GM12878 (cell line): ENCODE measurements around the gene SHC1. TPM values are rescaled to one million over a fixed set of nuclear protein-coding genes. Genes with fewer than 3 reads are reported as not detected.

Experiments used
- ATAC-seq: fragments of 200-7000 bp; cut with Tn5 transposase; 3 replicates; pipeline ENCODE4 v1.9.1; 2020; ENCODE audit warnings: mild to moderate bottlenecking, moderate library complexity
- BruUV-seq: library from RNA; stranded (reverse); fragments of 400-500 nt; replicated peaks from 2 replicates; lab custom pipeline; 2021; lab: Mats Ljungman, UMichigan
- CTCF ChIA-PET: fragments of 300-600 bp; sonication (Branson Sonifier 250); formaldehyde crosslinking; extraction: SDS; loops from one replicate; lab custom pipeline; 2021; ENCODE audit warnings: inconsistent platforms; lab: Yijun Ruan, JAX
- POLR2A ChIA-PET: fragments of 350-600 bp; formaldehyde crosslinking; extraction: SDS; loops from one replicate; lab custom pipeline; 2021; ENCODE audit warnings: inconsistent platforms; lab: Charles Lee
- RAD21 ChIA-PET: fragments of 300-600 bp; sonication (Branson Sonifier 250); formaldehyde crosslinking; loops from one replicate; lab custom pipeline; 2023; ENCODE audit warnings: antibody characterized with exemption; ENCODE audit not compliant: unreplicated experiment; lab: Charles Lee
- SMC1A ChIA-PET: fragments of 300-600 bp; sonication (Branson Sonifier 250); formaldehyde crosslinking; loops from one replicate; lab custom pipeline; 2023; ENCODE audit not compliant: unreplicated experiment, uncharacterized antibody; lab: Charles Lee
- DNase-seq: peaks from one replicate; pipeline ENCODE4 v3.0.0-alpha.2; 2011; ENCODE audit warnings: low read depth, low spot score
- FAIRE-seq: peaks from 3 replicates; lab custom pipeline; 2011; peaks lifted over from hg19 to GRCh38; lab: Jason Lieb, UNC
- H2AFZ ChIP-seq: 2 replicates; pipeline ENCODE4 v1.6.0; 2011; ENCODE audit warnings: low read depth, low read length, control low read depth; ENCODE audit not compliant: control insufficient read depth
- H3K27ac ChIP-seq: 2 replicates; pipeline ENCODE4 v1.5.1; 2011; ENCODE audit warnings: control low read depth; ENCODE audit not compliant: control insufficient read depth, insufficient read depth
- H3K27me3 ChIP-seq, 2 experiments: replicated peaks in 1 of 2; 2 replicates each; pipeline versions ENCODE4 v1.6.0 to v1.6.1; 2011; ENCODE audit warnings: low read length in 1 of 2; ENCODE audit not compliant: control insufficient read depth in 2 of 2, insufficient read depth in 2 of 2
- H3K36me3 ChIP-seq, 2 experiments: 2 replicates each; pipeline ENCODE4 v1.5.1; 2011; ENCODE audit warnings: low read length in 1 of 2; ENCODE audit not compliant: control insufficient read depth in 2 of 2, insufficient read depth in 2 of 2
- H3K4me1 ChIP-seq: 2 replicates; pipeline ENCODE4 v1.6.1; 2011; ENCODE audit warnings: mild to moderate bottlenecking, low read length, moderate library complexity, mixed read lengths; ENCODE audit not compliant: control insufficient read depth, insufficient read depth
- H3K4me2 ChIP-seq: 2 replicates; pipeline ENCODE4 v1.6.0; 2011; ENCODE audit warnings: control low read depth; ENCODE audit not compliant: control insufficient read depth, insufficient read depth
- H3K4me3 ChIP-seq: fragments of 200-600 bp; sonication (generic); 2 replicates; pipeline ENCODE4 v1.5.1; 2016
- H3K79me2 ChIP-seq: 2 replicates; pipeline ENCODE4 v1.6.0; 2011; ENCODE audit warnings: low read length; ENCODE audit not compliant: control insufficient read depth, insufficient read depth
- H3K9ac ChIP-seq: 2 replicates; pipeline ENCODE4 v1.8.0; 2011; ENCODE audit warnings: low read length, control low read depth, mixed read lengths; ENCODE audit not compliant: control insufficient read depth, insufficient read depth
- H3K9me3 ChIP-seq: replicated peaks from 3 replicates; pipeline ENCODE4 v1.5.1; 2011; ENCODE audit warnings: mild to moderate bottlenecking, low read length; ENCODE audit not compliant: control insufficient read depth, insufficient read depth
- H4K20me1 ChIP-seq: 2 replicates; pipeline ENCODE4 v1.6.0; 2011; ENCODE audit not compliant: control insufficient read depth, insufficient read depth
- ASH2L ChIP-seq: fragments of 300-600, 200-600 bp; sonication (generic); IDR thresholded peaks from 2 replicates; pipeline ENCODE4 v1.6.1; 2017; ENCODE audit warnings: low read depth, mild to moderate bottlenecking, borderline replicate concordance
- ATF7 ChIP-seq: fragments of 450-650 bp; IDR thresholded peaks from 2 replicates; pipeline ENCODE4 v1.6.1; 2016; ENCODE audit warnings: low read depth, mild to moderate bottlenecking
- BRCA1 ChIP-seq: IDR thresholded peaks from 2 replicates; pipeline ENCODE4 v1.6.1; 2011; ENCODE audit warnings: low read depth, low read length, improper control_type of control experiment
- CHD1 ChIP-seq: IDR thresholded peaks from 2 replicates; pipeline ENCODE4 v1.6.1; 2012; ENCODE audit warnings: low read depth, low read length, improper control_type of control experiment
- JUNB ChIP-seq: IDR thresholded peaks from 2 replicates; pipeline ENCODE4 v1.6.1; 2016; ENCODE audit warnings: antibody characterized with exemption, mild to moderate bottlenecking
- PML ChIP-seq: IDR thresholded peaks from 2 replicates; pipeline ENCODE4 v1.6.1; 2012; ENCODE audit warnings: low read length, inconsistent platforms
- RAD21 ChIP-seq: IDR thresholded peaks from 2 replicates; pipeline ENCODE4 v1.6.1; 2011; ENCODE audit warnings: mild to moderate bottlenecking, low read depth, low read length, moderate library complexity; ENCODE audit not compliant: insufficient read depth
- SMAD5 ChIP-seq: IDR thresholded peaks from 2 replicates; pipeline ENCODE4 v1.6.1; 2016; ENCODE audit warnings: antibody characterized with exemption, low read depth
- TCF12 ChIP-seq: IDR thresholded peaks from 2 replicates; pipeline ENCODE4 v1.6.1; 2011; ENCODE audit warnings: low read depth, mild to moderate bottlenecking, low read length
- ZSCAN29 ChIP-seq: fragments of 450-650 bp; IDR thresholded peaks from 2 replicates; pipeline ENCODE4 v1.6.1; 2017; ENCODE audit warnings: mild to moderate bottlenecking, moderate library complexity
- WGBS: methylation state at CpG from one replicate; pipeline ENCODE4 v1.1.6; 2016; ENCODE audit warnings: low lambda C conversion rate; ENCODE audit not compliant: insufficient replicate concordance, insufficient coverage; ENCODE audit errors: missing lambda C conversion rate; 5-methylcytosine and 5-hydroxymethylcytosine counted together
- in situ Hi-C: fragments of 300-500 bp; cut with MboI; formaldehyde crosslinking; loops from 9 replicates; pipeline ENCODE4 v1.14.3; 2018; ENCODE audit warnings: mixed read lengths
- intact Hi-C: fragments of 100-400 bp; cut with micrococcal nuclease; formaldehyde crosslinking; loops from one replicate; pipeline ENCODE4 v1.14.2; 2022; ENCODE audit not compliant: unreplicated experiment
- polyA plus RNA-seq, 11 experiments: library from polyadenylated mRNA; depleted of rRNA in 4 of 11; unstranded in 6 of 11; stranded (reverse) in 5 of 11; fragments of >200 nt; fragmentation: Nextera tagmentation in 4 of 11; fragmentation: Illumina TruSeq in 1 of 11; extraction: Ambion mirVana in 4 of 11; extraction: Trizol in 1 of 11; gene quantifications; 1 replicate in 1 of 11; 2 replicates in 10 of 11; pipeline versions ENCODE4 v1.2.1 to v1.2.3, GENCODE V29; 2011 to 2016; ENCODE audit warnings: inconsistent platforms in 2 of 11, missing spikeins in 2 of 11, low read depth in 1 of 11
- total RNA-seq, 4 experiments: library from RNA; depleted of rRNA in 3 of 4; stranded (reverse); fragments of >200 nt in 3 of 4; fragmentation: Illumina TruSeq in 1 of 4; extraction: Trizol in 1 of 4; gene quantifications; 2 replicates each; pipeline versions ENCODE4 v1.2.1 to v1.2.3, GENCODE V29; 2013 to 2021
- TF ChIP-seq, protein P1 (sequence below): IDR thresholded peaks from 2 replicates; pipeline ENCODE4 v1.6.1; 2012; ENCODE audit warnings: low read depth, low read length, improper control_type of control experiment
- TF ChIP-seq, protein P2 (sequence below): fragments of 450-650 bp; formaldehyde crosslinking; IDR thresholded peaks from 2 replicates; pipeline ENCODE4 v1.4.0; 2022; ENCODE audit warnings: mild to moderate bottlenecking, moderate library complexity
- TF ChIP-seq, protein P3 (sequence below): fragments of 150-350 bp; IDR thresholded peaks from 2 replicates; pipeline ENCODE4 v1.6.1; 2016; ENCODE audit warnings: low read depth, low read length

The SHC1 gene
- total and polyA plus RNA-seq, 10 of the 15 experiments (the other 5 are each of a cell fraction or from before 2014, with no cell fraction given), result 2.6 to 49.3 (median 25.2) TPM

DNA sequence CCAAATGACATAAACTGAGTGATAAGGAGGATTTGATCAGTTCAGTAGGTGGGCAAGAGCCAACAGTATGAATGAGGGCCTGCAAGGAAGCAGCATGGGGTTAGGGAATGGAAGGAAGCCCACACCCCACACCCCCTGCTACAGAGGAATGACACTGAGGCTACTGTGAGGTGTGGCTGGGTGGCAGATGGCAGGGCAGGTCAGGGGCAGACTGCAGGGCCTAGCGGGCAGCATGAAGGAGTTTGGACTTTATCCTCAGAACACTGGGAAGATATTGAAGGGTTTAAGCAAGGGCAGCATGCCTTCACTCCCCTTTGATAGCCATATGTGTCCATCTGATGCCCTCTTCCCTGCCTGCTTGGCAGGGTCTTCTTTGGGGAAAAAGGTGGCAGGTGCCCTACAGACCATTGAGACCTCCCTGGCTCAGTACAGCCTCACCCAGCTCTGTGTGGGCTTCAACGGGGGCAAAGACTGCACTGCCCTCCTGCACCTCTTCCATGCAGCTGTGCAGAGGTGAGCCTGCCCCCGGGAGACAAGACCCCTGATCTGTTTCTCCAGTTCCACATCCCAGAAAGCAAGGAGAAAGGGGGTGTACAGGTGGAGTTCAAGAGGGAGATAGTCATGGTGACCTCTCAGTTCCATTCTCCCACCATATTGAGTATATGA lies 18.8 kb upstream of the SHC1 start:
- ATAC-seq, result no peak
- H2AFZ ChIP-seq, result no peak overlapping the region
- H4K20me1 ChIP-seq, result no peaks in the 10 kb centered on the region
- H3K9ac ChIP-seq, result no peak overlapping the region
- H3K79me2 ChIP-seq, result peaks cover 6% of the 10 kb centered on the region
- TF ChIP-seq CHD1 (no peak), ZSCAN29 (no peak), ASH2L (no peak), RAD21 (no peak), JUNB (no peak), SMAD5 (no peak), ATF7 (no peak), TCF12 (no peak), PML (no peak), BRCA1 (no peak)
- TF ChIP-seq, protein P1, sequence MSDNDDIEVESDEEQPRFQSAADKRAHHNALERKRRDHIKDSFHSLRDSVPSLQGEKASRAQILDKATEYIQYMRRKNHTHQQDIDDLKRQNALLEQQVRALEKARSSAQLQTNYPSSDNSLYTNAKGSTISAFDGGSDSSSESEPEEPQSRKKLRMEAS, result no peak
- TF ChIP-seq, protein P2, sequence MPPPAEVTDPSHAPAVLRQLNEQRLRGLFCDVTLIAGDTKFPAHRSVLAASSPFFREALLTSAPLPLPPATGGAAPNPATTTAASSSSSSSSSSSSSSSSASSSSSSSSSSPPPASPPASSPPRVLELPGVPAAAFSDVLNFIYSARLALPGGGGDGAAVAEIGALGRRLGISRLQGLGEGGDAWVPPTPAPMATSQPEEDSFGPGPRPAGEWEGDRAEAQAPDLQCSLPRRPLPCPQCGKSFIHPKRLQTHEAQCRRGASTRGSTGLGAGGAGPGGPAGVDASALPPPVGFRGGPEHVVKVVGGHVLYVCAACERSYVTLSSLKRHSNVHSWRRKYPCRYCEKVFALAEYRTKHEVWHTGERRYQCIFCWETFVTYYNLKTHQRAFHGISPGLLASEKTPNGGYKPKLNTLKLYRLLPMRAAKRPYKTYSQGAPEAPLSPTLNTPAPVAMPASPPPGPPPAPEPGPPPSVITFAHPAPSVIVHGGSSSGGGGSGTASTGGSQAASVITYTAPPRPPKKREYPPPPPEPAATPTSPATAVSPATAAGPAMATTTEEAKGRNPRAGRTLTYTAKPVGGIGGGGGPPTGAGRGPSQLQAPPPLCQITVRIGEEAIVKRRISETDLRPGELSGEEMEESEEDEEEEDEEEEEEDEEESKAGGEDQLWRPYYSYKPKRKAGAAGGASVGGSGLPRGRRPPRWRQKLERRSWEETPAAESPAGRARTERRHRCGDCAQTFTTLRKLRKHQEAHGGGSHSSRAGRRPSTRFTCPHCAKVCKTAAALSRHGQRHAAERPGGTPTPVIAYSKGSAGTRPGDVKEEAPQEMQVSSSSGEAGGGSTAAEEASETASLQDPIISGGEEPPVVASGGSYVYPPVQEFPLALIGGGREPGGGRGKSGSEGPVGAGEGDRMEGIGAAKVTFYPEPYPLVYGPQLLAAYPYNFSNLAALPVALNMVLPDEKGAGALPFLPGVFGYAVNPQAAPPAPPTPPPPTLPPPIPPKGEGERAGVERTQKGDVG (CRISPR knock-in tag), result no peak
- TF ChIP-seq, protein P3, sequence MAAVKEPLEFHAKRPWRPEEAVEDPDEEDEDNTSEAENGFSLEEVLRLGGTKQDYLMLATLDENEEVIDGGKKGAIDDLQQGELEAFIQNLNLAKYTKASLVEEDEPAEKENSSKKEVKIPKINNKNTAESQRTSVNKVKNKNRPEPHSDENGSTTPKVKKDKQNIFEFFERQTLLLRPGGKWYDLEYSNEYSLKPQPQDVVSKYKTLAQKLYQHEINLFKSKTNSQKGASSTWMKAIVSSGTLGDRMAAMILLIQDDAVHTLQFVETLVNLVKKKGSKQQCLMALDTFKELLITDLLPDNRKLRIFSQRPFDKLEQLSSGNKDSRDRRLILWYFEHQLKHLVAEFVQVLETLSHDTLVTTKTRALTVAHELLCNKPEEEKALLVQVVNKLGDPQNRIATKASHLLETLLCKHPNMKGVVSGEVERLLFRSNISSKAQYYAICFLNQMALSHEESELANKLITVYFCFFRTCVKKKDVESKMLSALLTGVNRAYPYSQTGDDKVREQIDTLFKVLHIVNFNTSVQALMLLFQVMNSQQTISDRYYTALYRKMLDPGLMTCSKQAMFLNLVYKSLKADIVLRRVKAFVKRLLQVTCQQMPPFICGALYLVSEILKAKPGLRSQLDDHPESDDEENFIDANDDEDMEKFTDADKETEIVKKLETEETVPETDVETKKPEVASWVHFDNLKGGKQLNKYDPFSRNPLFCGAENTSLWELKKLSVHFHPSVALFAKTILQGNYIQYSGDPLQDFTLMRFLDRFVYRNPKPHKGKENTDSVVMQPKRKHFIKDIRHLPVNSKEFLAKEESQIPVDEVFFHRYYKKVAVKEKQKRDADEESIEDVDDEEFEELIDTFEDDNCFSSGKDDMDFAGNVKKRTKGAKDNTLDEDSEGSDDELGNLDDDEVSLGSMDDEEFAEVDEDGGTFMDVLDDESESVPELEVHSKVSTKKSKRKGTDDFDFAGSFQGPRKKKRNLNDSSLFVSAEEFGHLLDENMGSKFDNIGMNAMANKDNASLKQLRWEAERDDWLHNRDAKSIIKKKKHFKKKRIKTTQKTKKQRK, result no peak
- no peaks in the 10 kb centered on the region for H3K27me3 ChIP-seq
- in situ Hi-C loops (no loop called here), intact Hi-C loops (no loop called here)
- H3K4me3 ChIP-seq, result no peak overlapping the region
- H3K9me3 ChIP-seq, result no peaks in the 10 kb centered on the region
- no TSS peak for BruUV-seq
- WGBS, result 90% methylated on average over 3 of the region's 3 CpGs
- H3K4me2 ChIP-seq, result peak overlapping the region; percentile 9; the same call in 1 of the 2 replicates
- DNase-seq, result no peak
- no peak overlapping the region for H3K27ac ChIP-seq
- POLR2A ChIA-PET, result interaction anchor here (0.7 kb wide), 1 partner anchor 18 kb away, joined by 3 read pairs; no protein-coding TSS in a partner anchor
- CTCF ChIA-PET, result interaction anchor here (1.2 to 20.6 kb wide), 3 partner anchors 8 to 10 kb away, joined by 3 to 226 read pairs (median 3); partner anchors contain the start of genes LENEP and ZBTB7B
- SMC1A ChIA-PET, result no interaction called here
- no peaks in the 10 kb centered on the region for H3K4me1 ChIP-seq
- H3K36me3 ChIP-seq, result peaks cover 15 to 17% of the 10 kb centered on the region in 2 experiments; a peak in 3 of 4 replicates
- RAD21 ChIA-PET, result no interaction called here
- FAIRE-seq, result no peak
